ENCODE results near the gene OR1E1.
"Not testable (repeated sequence)": the region's sequence is repeated elsewhere in the genome, so short reads cannot be mapped to it uniquely, and the experiment has no call there.

Gene OR1E1

DNA sequence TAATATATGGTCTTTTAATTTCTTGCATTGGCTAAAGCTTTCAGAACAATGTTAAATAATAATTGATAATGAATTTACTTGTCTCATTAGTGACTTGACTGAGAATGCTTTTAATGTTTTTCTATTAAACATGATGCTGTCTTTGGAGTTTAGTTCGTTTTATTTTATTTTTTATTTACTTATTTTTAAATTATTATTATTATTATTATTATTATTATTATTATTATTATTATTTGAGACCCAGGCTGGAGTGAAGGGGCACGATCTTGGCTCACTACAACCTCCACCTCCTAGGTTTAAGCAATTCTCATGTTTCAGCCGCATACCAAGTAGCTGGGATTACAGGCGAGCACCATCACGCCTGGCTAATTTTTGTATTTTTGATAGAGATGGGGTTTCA, 17.4 kb upstream of the OR1E1 start:
- ChIA-PET CTCF (interaction anchor here (0.6 to 0.7 kb wide), 4 partner anchors 8 to 320 kb away, joined by 3 to 7 read pairs (median 4); no protein-coding TSS in a partner anchor), POLR2A (ENCODE audit: low non-redundant PET) (no interaction called here)
- TF ChIP-seq, protein P1, sequence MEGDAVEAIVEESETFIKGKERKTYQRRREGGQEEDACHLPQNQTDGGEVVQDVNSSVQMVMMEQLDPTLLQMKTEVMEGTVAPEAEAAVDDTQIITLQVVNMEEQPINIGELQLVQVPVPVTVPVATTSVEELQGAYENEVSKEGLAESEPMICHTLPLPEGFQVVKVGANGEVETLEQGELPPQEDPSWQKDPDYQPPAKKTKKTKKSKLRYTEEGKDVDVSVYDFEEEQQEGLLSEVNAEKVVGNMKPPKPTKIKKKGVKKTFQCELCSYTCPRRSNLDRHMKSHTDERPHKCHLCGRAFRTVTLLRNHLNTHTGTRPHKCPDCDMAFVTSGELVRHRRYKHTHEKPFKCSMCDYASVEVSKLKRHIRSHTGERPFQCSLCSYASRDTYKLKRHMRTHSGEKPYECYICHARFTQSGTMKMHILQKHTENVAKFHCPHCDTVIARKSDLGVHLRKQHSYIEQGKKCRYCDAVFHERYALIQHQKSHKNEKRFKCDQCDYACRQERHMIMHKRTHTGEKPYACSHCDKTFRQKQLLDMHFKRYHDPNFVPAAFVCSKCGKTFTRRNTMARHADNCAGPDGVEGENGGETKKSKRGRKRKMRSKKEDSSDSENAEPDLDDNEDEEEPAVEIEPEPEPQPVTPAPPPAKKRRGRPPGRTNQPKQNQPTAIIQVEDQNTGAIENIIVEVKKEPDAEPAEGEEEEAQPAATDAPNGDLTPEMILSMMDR (conservative IDR thresholded peaks at IDR 0.05; ENCODE audit: low read depth), result no peak

GRCh38 chr17:3412216-3412615, 14.0 kb upstream of the OR1E1 start:
- DNase-seq (ENCODE audit: low spot score); H3K27ac ChIP-seq; POLR2A ChIA-PET (ENCODE audit: low non-redundant PET); CTCF ChIA-PET: not testable (repeated sequence)

More for the DNA sequence above, 17.4 kb upstream of the OR1E1 start:
- no peak for DNase-seq (ENCODE audit: low spot score)
- no peak overlapping the region for H3K27ac ChIP-seq

GRCh38 chr17:3411070-3411469, 12.9 kb upstream of the OR1E1 start, which contains the start of gene OR3A3:
Gene OR3A3, plus strand, starts transcription at chr17:3411370.
- ChIA-PET POLR2A (ENCODE audit: low non-redundant PET) (no interaction called here), CTCF (no interaction called here)
- DNase-seq (ENCODE audit: low spot score), result no peak
- no peak within 1 kb of the TSS for H3K27ac ChIP-seq
- TF ChIP-seq, protein P1 (conservative IDR thresholded peaks at IDR 0.05; ENCODE audit: low read depth), result no peak

GRCh38 chr17:3403856-3404255, 5.6 kb upstream of the OR1E1 start:
- CTCF ChIA-PET, result interaction anchor here (0.7 kb wide), 1 partner anchor 19 kb away, joined by 3 read pairs; no protein-coding TSS in a partner anchor
- DNase-seq (ENCODE audit: low spot score); H3K27ac ChIP-seq; POLR2A ChIA-PET (ENCODE audit: low non-redundant PET): not testable (repeated sequence)

- CTCF ChIA-PET, result no interaction called here
- no peak overlapping the region for H3K27ac ChIP-seq
- DNase-seq (ENCODE audit: low spot score), result no peak
- TF ChIP-seq, protein P1 (conservative IDR thresholded peaks at IDR 0.05; ENCODE audit: low read depth), result no peak
- POLR2A ChIA-PET (ENCODE audit: low non-redundant PET), result no interaction called here
Measured at GRCh38 chr17:3401786-3402185, 3.6 kb upstream of the OR1E1 start.

DNA sequence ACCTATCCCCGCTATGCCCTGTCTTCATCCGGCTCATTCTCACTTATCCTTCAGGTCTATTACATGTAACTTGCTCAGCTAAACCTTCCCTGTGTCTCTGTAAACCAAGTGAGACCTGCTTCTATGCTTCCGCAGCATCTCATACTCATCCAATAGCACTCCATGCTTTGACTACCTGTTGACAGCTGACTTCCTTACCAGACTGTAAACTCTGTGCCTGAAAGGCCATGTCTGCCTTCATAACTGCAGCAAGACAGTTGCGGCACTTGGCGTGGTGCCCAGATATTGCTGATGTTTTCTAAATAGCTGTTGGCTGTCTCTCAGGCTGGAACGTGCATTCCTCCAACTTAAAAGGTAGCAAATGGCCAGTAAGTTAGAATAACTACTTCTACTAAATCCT, 1.8 kb upstream of the OR1E1 start:
- ChIA-PET POLR2A (ENCODE audit: low non-redundant PET) (no interaction called here), CTCF (no interaction called here)
- TF ChIP-seq, protein P1 (conservative IDR thresholded peaks at IDR 0.05; ENCODE audit: low read depth), result no peak
- DNase-seq (ENCODE audit: low spot score), result no peak
- no peak overlapping the region for H3K27ac ChIP-seq

- POLR2A ChIA-PET (ENCODE audit: low non-redundant PET); H3K27ac ChIP-seq; CTCF ChIA-PET; DNase-seq (ENCODE audit: low spot score): not testable (repeated sequence)
Measured at GRCh38 chr17:3397801-3398200, 409 bp downstream of the OR1E1 start.

- CTCF ChIA-PET, result no interaction called here
- POLR2A ChIA-PET (ENCODE audit: low non-redundant PET), result no interaction called here
- no peak for DNase-seq (ENCODE audit: low spot score)
- no peak overlapping the region for H3K27ac ChIP-seq
- TF ChIP-seq, protein P1 (conservative IDR thresholded peaks at IDR 0.05; ENCODE audit: low read depth), result no peak
Measured at GRCh38 chr17:3389791-3390190, 8.4 kb downstream of the OR1E1 start.
